Activated CD4-positive, CD25-positive, alpha-beta regulatory T cell treated with anti-CD3 and anti-CD28 coated beads, Interleukin-2, amount 50 U/mL, for 72 hours (primary cell): ENCODE measurements around the gene IFNL3.
A peak's percentile ranks its signal among the peaks of the same experiment; 100 is the strongest.

Experiments used
- DNase-seq: peaks from one replicate; pipeline ENCODE4 v3.0.0; 2021

Gene IFNL3

DNA sequence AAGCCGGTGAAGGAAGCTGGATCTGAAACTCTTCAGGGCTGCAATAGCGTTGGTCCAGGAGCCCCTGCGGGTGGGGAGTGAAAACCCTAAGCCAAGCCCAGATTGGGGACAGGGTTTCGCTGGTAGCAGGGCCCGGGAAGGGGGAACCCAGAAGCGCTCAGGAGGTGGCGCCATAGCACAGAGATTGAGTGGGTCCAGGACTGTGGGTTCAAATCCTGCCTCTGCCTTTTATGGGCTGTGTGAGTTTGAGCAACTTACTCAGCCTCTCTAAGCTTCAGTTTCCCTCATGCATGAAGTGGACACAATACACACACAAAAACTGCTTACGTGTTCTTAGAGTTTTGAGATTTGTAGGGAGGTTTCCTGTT, 32.4 kb downstream of the IFNL3 start:
- peak; percentile 62 for DNase-seq

DNA sequence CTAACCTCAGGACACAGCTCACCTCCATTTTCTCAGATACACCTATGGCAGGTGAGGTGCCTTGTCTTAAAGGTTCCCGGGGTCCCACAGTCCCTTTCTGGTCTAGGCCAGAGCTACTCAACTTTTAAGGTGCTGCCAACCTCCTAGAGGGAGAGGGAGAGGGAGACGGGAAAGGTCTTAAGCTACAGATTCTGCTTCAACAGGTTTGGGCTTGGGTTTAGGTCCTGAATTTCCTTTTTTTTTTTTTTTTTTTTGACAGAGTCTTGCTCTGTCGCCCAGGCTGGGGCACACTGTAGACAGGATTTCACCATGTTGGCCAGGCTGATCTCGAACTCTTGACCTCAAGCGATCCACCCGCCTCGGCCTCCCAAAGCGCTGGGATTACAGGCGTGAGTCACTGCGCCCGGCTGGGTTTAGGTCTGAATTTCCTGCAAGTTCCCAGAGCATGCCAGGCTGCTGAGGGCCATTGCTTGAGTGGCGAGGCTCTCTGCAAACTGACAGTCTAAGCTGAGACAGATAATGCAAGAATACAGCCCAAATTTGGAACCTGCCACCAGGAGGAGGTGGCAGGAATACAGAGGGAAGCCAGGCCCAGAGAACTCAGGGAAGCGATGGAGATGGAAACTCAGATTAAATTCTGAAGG, 33.0 kb downstream of the IFNL3 start:
- no peak for DNase-seq

- DNase-seq, result no peak
Observed at GRCh38 chr19:39209196-39209595, 35.6 kb downstream of the IFNL3 start.

DNA sequence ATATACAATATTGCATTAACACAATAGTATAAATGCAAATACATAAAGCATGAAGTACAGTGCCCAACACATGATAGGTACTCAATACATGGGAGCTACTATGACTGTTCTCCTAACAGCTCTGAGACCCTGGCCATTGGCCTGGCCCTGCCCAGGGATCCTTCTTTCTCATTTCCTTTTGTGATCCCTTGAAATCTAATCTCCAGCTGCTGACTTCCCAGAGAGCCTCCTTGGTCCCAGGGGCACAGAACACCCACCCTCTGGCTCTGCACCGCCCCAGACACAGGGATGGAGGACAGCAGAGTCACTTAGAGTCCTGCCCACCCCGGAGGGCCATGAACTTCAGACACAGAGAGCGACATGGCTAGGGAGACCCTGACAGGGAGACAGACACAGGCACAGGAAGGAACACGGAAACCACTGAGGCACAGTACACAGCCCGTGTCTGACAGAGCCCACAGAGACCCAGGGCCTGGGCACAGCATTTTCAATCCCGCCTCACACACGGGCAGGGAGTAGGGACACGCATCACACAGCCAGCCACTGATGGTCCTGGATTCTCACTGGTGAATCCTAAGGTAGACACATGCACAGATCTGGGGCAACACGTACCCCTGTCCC, 36.5 kb downstream of the IFNL3 start:
- no peak for DNase-seq

DNA sequence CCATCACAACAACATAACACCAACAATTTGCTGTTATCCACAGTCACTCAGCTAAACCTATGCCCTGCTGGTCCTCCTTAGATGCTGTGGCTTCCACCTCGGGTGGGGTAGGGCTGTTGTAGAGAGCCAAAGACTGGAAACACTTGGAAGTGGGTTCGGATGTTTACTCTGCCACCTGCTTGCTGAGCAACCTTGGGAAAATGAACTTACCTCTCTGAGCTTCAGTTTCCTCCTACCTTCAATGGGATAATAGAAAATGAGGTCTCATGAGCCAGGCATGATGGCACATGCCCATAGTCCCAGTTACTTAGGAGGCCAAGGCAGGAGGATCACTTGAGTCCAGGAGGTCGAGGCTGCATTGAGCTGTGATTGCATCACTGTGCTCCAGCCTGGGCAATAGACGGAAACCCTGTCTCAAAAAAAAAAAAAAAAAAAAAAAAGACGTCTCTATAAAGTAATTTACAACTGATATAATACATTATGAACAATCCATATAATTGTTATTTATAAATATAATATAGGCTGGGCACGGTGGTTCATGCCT, 37.4 kb downstream of the IFNL3 start:
- DNase-seq, result no peak

- DNase-seq, result no peak
Observed at GRCh38 chr19:39206122-39206521, 38.7 kb downstream of the IFNL3 start.

DNA sequence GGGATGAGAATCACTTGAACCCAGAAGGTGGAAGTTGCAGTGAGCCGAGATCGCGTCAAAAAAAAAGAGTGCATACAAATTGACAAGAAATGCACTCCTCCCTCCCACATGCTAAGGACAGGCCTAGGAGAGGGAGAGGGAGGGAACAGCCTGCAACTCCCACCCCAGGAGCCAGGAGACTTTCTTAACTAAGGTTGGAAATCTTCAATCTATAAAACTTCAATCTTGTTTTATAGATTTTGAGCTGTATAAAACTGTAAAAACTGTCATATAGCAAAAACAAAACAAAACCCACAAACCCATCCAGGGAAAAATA, 39.4 kb downstream of the IFNL3 start:
- DNase-seq, result no peak

DNA sequence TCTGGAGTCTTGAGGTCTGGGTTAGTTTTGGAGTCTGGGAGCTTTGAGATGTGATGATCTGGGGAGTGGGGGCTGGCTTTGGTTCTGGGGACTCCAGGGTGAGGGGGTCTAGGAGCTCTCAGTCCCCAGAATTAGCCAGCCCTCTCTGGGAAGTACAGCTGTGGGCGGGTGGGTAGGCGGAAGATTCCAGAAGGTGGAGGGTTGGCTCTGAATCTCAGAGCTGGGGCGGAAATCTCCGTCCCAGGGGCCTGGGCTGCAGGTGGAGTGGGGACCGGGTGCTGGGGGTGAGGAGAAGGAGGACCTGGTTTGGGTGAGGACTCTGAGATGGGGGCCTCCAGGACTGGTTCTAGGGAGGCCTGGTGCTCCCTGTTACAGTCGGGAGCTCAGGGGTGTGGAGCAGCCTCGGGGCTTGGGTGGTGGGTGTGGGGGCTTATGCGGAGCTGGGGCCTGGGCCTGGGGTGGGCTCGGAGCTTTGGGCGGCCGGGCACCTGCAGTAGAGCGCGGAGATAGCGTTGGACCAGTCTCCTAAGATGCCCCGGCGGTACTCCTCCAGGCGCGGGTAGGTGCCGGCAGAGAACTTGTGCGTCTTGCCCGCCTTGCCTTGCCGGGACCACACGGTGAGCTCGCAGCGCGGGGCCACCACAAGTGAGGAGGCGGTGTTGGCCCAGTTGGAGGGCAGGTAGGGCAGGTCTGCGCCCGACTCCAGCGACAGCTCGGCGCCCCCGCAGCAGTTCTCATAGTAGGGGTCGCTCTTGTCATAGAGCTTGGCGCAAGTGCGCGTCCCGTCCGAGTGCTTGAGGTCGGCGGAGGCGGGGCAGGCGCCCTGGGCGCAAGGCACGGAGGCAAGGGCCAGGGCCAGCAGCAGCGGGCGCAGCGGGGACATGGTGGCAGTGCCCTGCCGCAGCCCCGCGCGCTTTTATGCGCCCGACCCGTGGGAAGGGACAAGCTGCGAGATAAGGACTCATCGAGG, 41.1 kb downstream of the IFNL3 start, which contains the start of gene SYCN:
Gene SYCN (minus strand): TSS at position 892 of the 970 bp plus-strand sequence. CDS start 9 bp downstream, at position 883.
- no peak for DNase-seq

DNA sequence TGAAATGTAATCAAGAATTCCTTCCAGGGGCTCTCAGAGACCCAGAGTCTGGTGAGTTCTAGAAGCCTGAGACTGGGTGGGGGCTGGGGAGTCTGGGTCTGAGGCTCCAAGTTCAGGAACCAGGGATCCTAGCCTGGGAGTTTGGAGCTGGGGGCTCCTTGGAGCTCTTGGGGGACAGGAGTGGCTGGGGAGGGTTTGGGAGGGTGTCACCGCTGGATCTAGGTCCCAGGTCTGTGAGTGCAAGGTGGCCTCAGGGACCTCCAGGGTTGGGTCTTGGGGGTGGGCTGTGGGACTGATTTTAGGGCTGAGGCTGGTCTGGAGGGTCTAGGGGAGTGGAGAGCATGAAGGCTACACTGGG, 41.8 kb downstream of the IFNL3 start:
- DNase-seq, result no peak

DNA sequence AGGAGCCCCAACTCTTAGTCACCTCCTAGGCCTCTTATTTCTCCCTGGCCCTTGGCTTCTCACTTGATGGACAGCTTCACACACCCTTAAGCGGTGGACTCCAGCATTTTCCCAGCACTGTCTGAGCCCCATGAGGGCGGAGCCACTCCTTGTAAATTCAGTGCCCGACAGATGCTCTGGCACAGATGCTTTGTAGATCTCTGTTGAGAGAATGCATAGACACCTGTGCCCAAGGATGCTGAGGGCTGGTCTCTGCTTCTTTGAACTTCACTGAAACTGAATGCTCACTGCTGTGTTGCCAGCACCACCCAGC, 44.0 kb downstream of the IFNL3 start:
- DNase-seq, result no peak

- DNase-seq, result no peak
Observed at GRCh38 chr19:39200066-39200802, 44.6 kb downstream of the IFNL3 start.

- no peak for DNase-seq
Observed at GRCh38 chr19:39199025-39199424, 45.8 kb downstream of the IFNL3 start.

- no peak for DNase-seq
Observed at GRCh38 chr19:39197808-39198207, 47.0 kb downstream of the IFNL3 start.

GRCh38 chr19:39196860-39197562, 47.8 kb downstream of the IFNL3 start, which contains the start of gene NCCRP1:
Gene NCCRP1, plus strand, starts transcription at chr19:39196964. Its CDS starts 19 bp downstream, at chr19:39196983.
- DNase-seq, result no peak

- no peak for DNase-seq
Observed at GRCh38 chr19:39196320-39196719, 48.5 kb downstream of the IFNL3 start.

- DNase-seq, result no peak
Observed at GRCh38 chr19:39195755-39196154, 49.1 kb downstream of the IFNL3 start.

GRCh38 chr19:39194832-39195542, 49.8 kb downstream of the IFNL3 start:
- no peak for DNase-seq

DNA sequence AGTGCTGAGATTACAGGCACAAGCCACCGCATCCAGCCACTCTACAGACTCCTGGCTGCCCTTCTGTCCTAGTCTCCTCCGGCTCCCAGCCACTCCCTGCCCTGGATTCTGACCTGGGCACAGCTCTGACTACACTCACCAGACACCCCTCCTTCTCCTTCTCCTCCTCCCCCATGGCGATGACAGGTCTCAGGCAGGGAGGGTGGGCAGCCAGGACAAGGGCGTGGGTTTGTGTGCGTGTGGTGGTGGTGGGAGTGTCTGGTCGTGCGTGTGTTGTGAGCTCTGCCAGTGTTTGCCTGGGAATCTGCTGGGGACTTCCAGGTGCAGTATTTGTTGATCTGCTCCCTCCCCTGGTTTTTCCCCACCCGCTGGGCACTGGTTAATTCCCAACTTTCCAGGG, 51.0 kb downstream of the IFNL3 start:
- no peak for DNase-seq
